ENCODE data around the gene MPV17L2.

DNA sequence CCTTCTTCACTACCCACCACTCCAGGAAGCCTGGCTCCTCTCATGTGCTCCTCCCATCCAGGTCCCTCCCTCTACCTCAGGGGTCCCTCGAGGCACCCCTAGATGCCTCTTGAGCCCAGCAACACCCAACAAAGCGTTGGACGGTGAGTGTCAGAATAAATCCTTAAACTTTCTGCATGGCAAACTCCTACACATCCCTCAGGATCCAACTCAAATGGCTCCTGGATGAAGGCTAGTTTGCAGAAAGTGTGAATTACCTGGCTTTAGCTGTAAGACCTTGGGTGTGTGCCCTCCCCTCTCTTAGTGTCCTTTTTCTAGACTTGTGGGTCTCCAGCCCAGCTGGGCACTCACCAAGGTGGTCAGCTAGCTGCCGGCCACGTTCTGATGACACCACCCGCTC is 5.4 kb downstream of the MPV17L2 start:
- TF ChIP-seq, protein P1, sequence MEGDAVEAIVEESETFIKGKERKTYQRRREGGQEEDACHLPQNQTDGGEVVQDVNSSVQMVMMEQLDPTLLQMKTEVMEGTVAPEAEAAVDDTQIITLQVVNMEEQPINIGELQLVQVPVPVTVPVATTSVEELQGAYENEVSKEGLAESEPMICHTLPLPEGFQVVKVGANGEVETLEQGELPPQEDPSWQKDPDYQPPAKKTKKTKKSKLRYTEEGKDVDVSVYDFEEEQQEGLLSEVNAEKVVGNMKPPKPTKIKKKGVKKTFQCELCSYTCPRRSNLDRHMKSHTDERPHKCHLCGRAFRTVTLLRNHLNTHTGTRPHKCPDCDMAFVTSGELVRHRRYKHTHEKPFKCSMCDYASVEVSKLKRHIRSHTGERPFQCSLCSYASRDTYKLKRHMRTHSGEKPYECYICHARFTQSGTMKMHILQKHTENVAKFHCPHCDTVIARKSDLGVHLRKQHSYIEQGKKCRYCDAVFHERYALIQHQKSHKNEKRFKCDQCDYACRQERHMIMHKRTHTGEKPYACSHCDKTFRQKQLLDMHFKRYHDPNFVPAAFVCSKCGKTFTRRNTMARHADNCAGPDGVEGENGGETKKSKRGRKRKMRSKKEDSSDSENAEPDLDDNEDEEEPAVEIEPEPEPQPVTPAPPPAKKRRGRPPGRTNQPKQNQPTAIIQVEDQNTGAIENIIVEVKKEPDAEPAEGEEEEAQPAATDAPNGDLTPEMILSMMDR (IDR thresholded peaks at IDR 0.05), result no peak
- TF ChIP-seq EZH2 (IDR thresholded peaks at IDR 0.05; ENCODE audit: borderline replicate concordance, insufficient read depth, low read depth, low read length, poor library complexity, severe bottlenecking), result no peak
